Measurements from ENCODE around the gene NCKIPSD. TPM values are rescaled to one million over a fixed set of nuclear protein-coding genes. Genes with fewer than 3 reads are reported as not detected.
A peak's percentile ranks its signal among the peaks of the same experiment; 100 is the strongest.

The NCKIPSD gene
- total RNA-seq, 1 experiment from 2014 or later: 26.9 TPM

DNA sequence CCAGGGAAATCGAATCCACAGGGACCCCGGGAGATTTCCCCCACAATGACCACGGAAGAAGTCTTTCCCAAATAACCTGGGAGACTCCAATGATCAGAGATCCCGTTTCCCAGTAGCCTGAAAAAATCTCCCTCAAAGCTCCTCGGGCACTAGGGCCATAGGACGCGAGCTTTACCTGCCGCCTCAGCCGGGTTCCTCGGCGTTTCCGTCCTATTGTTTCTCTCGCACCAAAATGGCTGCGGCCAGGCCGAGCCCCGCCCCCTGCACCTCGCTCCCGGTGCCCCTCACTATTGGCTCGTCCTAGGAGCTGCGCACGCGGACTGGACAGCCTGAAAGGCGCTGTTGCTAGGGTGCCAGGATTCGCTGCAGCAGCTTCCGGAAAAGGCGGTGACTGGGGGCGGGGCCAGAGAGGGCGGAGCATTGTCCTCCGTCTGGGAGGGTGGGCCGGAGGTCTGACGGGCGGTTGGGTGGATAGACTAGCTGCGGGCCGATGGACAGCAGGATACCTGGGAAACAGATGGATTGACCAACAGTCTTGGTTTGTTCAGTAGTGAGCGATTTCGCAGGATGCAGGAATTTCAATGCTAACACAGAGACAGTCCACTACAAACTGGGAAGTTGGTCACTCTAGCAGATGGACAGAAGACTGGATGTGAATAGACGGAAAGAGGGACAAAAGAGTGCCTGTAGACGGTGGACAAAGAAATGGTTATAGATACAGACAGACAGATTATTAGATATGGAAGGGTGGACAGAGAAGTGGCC, 31.4 kb upstream of the NCKIPSD start, which contains the start of gene IP6K2:
TSS of gene IP6K2 (minus strand) at position 240 of the 765 bp plus-strand sequence. CDS start 21,930 bp downstream, outside the sequence.
- intact Hi-C loops (cut with micrococcal nuclease): loop anchor here (1.0 to 2.0 kb wide), 2 partner anchors 9 to 22 kb away; no protein-coding TSS in a partner anchor
- H3K9me3 Mint-ChIP-seq (ENCODE audit: unreplicated experiment): no peaks in the 10 kb centered on the region
- CTCF ChIA-PET: interaction anchor here (0.7 to 2.8 kb wide), 3 partner anchors 19 to 31 kb away, joined by 3 to 16 read pairs (median 3); no protein-coding TSS in a partner anchor
- no TSS peak for BruUV-seq (replicated peaks)
- H3K4me3 Mint-ChIP-seq (ENCODE audit: unreplicated experiment): peak within 1 kb of the TSS; percentile 93
- peaks cover 45% of the 10 kb centered on the region for H3K36me3 Mint-ChIP-seq (ENCODE audit: insufficient read depth, unreplicated experiment)
- peak; percentile 98 for DNase-seq (ENCODE audit: unreplicated experiment)
- TF ChIP-seq, protein P1, sequence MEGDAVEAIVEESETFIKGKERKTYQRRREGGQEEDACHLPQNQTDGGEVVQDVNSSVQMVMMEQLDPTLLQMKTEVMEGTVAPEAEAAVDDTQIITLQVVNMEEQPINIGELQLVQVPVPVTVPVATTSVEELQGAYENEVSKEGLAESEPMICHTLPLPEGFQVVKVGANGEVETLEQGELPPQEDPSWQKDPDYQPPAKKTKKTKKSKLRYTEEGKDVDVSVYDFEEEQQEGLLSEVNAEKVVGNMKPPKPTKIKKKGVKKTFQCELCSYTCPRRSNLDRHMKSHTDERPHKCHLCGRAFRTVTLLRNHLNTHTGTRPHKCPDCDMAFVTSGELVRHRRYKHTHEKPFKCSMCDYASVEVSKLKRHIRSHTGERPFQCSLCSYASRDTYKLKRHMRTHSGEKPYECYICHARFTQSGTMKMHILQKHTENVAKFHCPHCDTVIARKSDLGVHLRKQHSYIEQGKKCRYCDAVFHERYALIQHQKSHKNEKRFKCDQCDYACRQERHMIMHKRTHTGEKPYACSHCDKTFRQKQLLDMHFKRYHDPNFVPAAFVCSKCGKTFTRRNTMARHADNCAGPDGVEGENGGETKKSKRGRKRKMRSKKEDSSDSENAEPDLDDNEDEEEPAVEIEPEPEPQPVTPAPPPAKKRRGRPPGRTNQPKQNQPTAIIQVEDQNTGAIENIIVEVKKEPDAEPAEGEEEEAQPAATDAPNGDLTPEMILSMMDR (IDR thresholded peaks at IDR 0.05; ENCODE audit: unreplicated experiment): no peak
- POLR2A ChIA-PET: interaction anchor here (0.6 to 4.8 kb wide), 34 partner anchors 9 to 965 kb away, joined by 3 to 114 read pairs (median 5); partner anchors contain the start of genes ARIH2, ATRIP, CCDC51 and CELSR3
- H3K4me1 Mint-ChIP-seq (ENCODE audit: insufficient read depth, unreplicated experiment): peaks cover 12% of the 10 kb centered on the region
- no peaks in the 10 kb centered on the region for H3K27me3 Mint-ChIP-seq (ENCODE audit: insufficient read depth, unreplicated experiment)
- peak within 1 kb of the TSS; percentile 98 for H3K27ac Mint-ChIP-seq (ENCODE audit: low read depth, unreplicated experiment)

DNA sequence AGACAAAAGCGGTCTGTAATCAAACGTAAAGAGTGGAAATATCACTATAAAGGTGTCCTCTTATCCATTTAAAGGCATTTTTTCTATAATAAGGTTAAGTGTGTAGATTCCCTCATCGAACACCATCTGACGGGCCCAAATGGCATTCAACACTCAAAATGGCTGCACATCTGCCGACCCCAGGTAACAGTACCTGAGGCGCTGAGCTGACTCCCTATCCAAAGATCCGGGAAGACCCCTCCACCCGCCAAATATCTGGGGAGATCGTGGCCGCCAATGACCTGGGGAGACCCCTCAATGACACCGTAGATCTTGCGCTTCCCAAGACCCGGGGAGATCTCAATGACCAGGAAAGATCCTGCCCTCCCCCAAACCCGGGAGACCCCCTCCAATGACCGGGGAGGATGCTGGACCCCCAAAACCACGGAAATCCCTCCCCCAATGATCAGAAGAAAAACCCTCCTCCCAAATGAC, 30.8 kb upstream of the NCKIPSD start:
- Mint-ChIP-seq H3K4me3 (ENCODE audit: unreplicated experiment) (peak overlapping the region; percentile 93), H3K36me3 (ENCODE audit: insufficient read depth, unreplicated experiment) (peaks cover 51% of the 10 kb centered on the region), H3K27me3 (ENCODE audit: insufficient read depth, unreplicated experiment) (no peaks in the 10 kb centered on the region), H3K9me3 (ENCODE audit: unreplicated experiment) (no peaks in the 10 kb centered on the region), H3K4me1 (ENCODE audit: insufficient read depth, unreplicated experiment) (peaks cover 16% of the 10 kb centered on the region), H3K27ac (ENCODE audit: low read depth, unreplicated experiment) (peak overlapping the region; percentile 98)
- POLR2A ChIA-PET: interaction anchor here (0.6 to 4.8 kb wide), 34 partner anchors 9 to 479 kb away, joined by 3 to 114 read pairs (median 5); partner anchors contain the start of genes ARIH2, ATRIP, CCDC51 and CELSR3
- intact Hi-C loops (cut with micrococcal nuclease): loop anchor here (2.0 kb wide), 1 partner anchor 22 kb away; no protein-coding TSS in a partner anchor
- no TSS peak for BruUV-seq (replicated peaks)
- no peak for DNase-seq (ENCODE audit: unreplicated experiment)
- TF ChIP-seq, protein P1 (IDR thresholded peaks at IDR 0.05; ENCODE audit: unreplicated experiment): no peak
- CTCF ChIA-PET: interaction anchor here (1.5 to 2.8 kb wide), 2 partner anchors 19 to 23 kb away, joined by 3 to 16 read pairs; no protein-coding TSS in a partner anchor

DNA sequence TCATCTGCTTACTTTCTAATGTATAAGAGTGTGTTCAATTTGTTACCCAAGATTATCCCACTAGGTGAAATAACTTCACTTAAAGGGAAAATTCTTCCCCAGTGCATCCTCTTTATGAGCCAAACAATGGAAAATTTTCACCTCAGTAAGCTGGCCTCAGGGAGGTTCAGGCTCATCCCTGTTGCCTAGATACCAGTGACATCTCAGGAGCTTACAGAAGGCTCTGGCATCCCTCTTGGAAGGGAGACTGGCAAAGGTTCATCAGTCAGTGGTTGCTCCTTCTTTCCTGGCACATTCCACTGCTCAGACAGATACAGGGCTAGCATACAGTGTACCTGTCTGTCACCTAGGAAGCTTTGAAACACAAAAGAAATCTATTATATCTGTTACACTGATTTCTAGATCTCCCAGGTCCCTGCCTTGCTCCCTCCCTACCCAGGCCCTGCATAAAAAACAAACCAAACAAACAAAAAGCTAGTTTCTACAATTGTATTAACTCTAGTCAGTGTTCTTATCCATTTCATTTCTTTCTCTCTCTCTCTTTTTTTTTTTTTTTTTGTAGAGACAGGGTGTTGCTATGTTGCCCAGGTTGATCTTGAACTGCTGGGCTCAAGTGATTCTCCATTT, 29.6 kb upstream of the NCKIPSD start:
- peak overlapping the region; percentile 93 for H3K4me3 Mint-ChIP-seq (ENCODE audit: unreplicated experiment)
- peaks cover 22% of the 10 kb centered on the region for H3K4me1 Mint-ChIP-seq (ENCODE audit: insufficient read depth, unreplicated experiment)
- POLR2A ChIA-PET: interaction anchor here (0.7 to 4.8 kb wide), 14 partner anchors 8 to 306 kb away, joined by 3 to 114 read pairs (median 15); partner anchors contain the start of genes ARIH2, CELSR3, NCKIPSD and NDUFAF3
- intact Hi-C loops (cut with micrococcal nuclease): no loop called here
- no peaks in the 10 kb centered on the region for H3K9me3 Mint-ChIP-seq (ENCODE audit: unreplicated experiment)
- peak overlapping the region; percentile 98 for H3K27ac Mint-ChIP-seq (ENCODE audit: low read depth, unreplicated experiment)
- peaks cover 62% of the 10 kb centered on the region for H3K36me3 Mint-ChIP-seq (ENCODE audit: insufficient read depth, unreplicated experiment)
- no peaks in the 10 kb centered on the region for H3K27me3 Mint-ChIP-seq (ENCODE audit: insufficient read depth, unreplicated experiment)
- BruUV-seq (replicated peaks): no TSS peak
- CTCF ChIA-PET: interaction anchor here (0.7 to 1.6 kb wide), 6 partner anchors 9 to 204 kb away, joined by 3 to 13 read pairs (median 4); partner anchors contain the start of gene ARIH2
- TF ChIP-seq, protein P1 (IDR thresholded peaks at IDR 0.05; ENCODE audit: unreplicated experiment): no peak
- DNase-seq (ENCODE audit: unreplicated experiment): peak; percentile 25

Measured in MCF 10A (cell line).